LNCAP (cell line): ENCODE results near the gene PAOX.

Source experiments
- CTCF ChIP-seq: fragments of 450-650 bp; IDR thresholded peaks from 2 replicates; pipeline ENCODE4 v1.5.1; 2017; ENCODE audit warnings: mild to moderate bottlenecking

PAOX gene

GRCh38 chr10:133390597-133391248 is 11.7 kb downstream of the PAOX start:
- no peak for TF ChIP-seq CTCF

- no peak for TF ChIP-seq CTCF
These were observed 12.2 kb downstream of the PAOX start for GRCh38 chr10:133391249-133391635.

- TF ChIP-seq CTCF = no peak
These were observed 12.9 kb downstream of the PAOX start for GRCh38 chr10:133391761-133392518.

GRCh38 chr10:133393401-133394063 is 14.5 kb downstream of the PAOX start:
- no peak for TF ChIP-seq CTCF

GRCh38 chr10:133394064-133394663 is 15.1 kb downstream of the PAOX start, which contains the start of gene MTG1:
TSS of gene MTG1 (plus strand) at chr10:133394157. CDS start at chr10:133394221, 64 bp downstream.
- no peak for TF ChIP-seq CTCF

GRCh38 chr10:133394801-133395221 is 15.7 kb downstream of the PAOX start:
- TF ChIP-seq CTCF = no peak

GRCh38 chr10:133396035-133396624 is 17.1 kb downstream of the PAOX start:
- no peak for TF ChIP-seq CTCF
